Nephron (organoid): ENCODE measurements around the gene MAPK13.

ENCODE experiments used
- H3K27ac Mint-ChIP-seq, 3 experiments: 2 replicates each; pipeline ENCODE4 v1.8.0; 2020; ENCODE audit warnings: mixed read lengths in 3 of 3, mild to moderate bottlenecking in 2 of 3, moderate library complexity in 1 of 3
- H3K27me3 Mint-ChIP-seq: 2 replicates; pipeline ENCODE4 v1.8.0; 2021; ENCODE audit warnings: low read depth, mild to moderate bottlenecking, moderate library complexity, mixed read lengths
- H3K36me3 Mint-ChIP-seq: 2 replicates; pipeline ENCODE4 v1.8.0; 2020; ENCODE audit warnings: low read depth, mixed read lengths
- H3K4me1 Mint-ChIP-seq: 2 replicates; pipeline ENCODE4 v1.8.0; 2020; ENCODE audit warnings: mixed read lengths
- H3K4me3 Mint-ChIP-seq, 3 experiments: 2 replicates each; pipeline ENCODE4 v1.8.0; 2020; ENCODE audit warnings: mild to moderate bottlenecking in 3 of 3, mixed read lengths in 3 of 3, moderate library complexity in 2 of 3
- H3K9me3 Mint-ChIP-seq: 2 replicates; pipeline ENCODE4 v1.8.0; 2020; ENCODE audit warnings: mixed read lengths
- CTCF ChIP-seq, 3 experiments: fragments of 200-600 bp; sonication (generic); IDR thresholded peaks; one replicate each; pipeline ENCODE4 v1.5.0; 2021; ENCODE audit warnings: antibody characterized with exemption in 3 of 3; ENCODE audit not compliant: unreplicated experiment in 3 of 3

The MAPK13 gene

GRCh38 chr6:36177166-36177565 lies 46.9 kb downstream of the MAPK13 start:
- peaks cover 15% of the 10 kb centered on the region for H3K36me3 Mint-ChIP-seq
- no peaks in the 10 kb centered on the region for H3K4me1 Mint-ChIP-seq
- no peaks in the 10 kb centered on the region for H3K27me3 Mint-ChIP-seq
- no peak overlapping the region for H3K4me3 Mint-ChIP-seq
- H3K9me3 Mint-ChIP-seq: peaks cover 33% of the 10 kb centered on the region
- no peak for TF ChIP-seq CTCF (IDR thresholded peaks at IDR 0.05; ENCODE audit: unreplicated experiment in 3 of 3)
- H3K27ac Mint-ChIP-seq: no peak overlapping the region

GRCh38 chr6:36178544-36178943 lies 48.2 kb downstream of the MAPK13 start:
- no peak for TF ChIP-seq CTCF (IDR thresholded peaks at IDR 0.05; ENCODE audit: unreplicated experiment in 3 of 3)
- Mint-ChIP-seq H3K9me3 (peaks cover 41% of the 10 kb centered on the region), H3K36me3 (peaks cover 15% of the 10 kb centered on the region), H3K27ac (no peak overlapping the region), H3K4me3 (no peak overlapping the region), H3K27me3 (no peaks in the 10 kb centered on the region), H3K4me1 (no peaks in the 10 kb centered on the region)

GRCh38 chr6:36180126-36180525 lies 49.8 kb downstream of the MAPK13 start:
- no peaks in the 10 kb centered on the region for H3K27me3 Mint-ChIP-seq
- H3K9me3 Mint-ChIP-seq: peaks cover 43% of the 10 kb centered on the region
- no peak overlapping the region for H3K4me3 Mint-ChIP-seq
- H3K4me1 Mint-ChIP-seq: no peaks in the 10 kb centered on the region
- H3K36me3 Mint-ChIP-seq: peaks cover 15% of the 10 kb centered on the region
- TF ChIP-seq CTCF (IDR thresholded peaks at IDR 0.05; ENCODE audit: unreplicated experiment in 3 of 3): no peak
- H3K27ac Mint-ChIP-seq: no peak overlapping the region

- no peaks in the 10 kb centered on the region for H3K27me3 Mint-ChIP-seq
- H3K4me1 Mint-ChIP-seq: no peaks in the 10 kb centered on the region
- TF ChIP-seq CTCF (IDR thresholded peaks at IDR 0.05; ENCODE audit: unreplicated experiment in 3 of 3): no peak
- H3K4me3 Mint-ChIP-seq: no peak overlapping the region
- H3K9me3 Mint-ChIP-seq: peaks cover 18% of the 10 kb centered on the region
- H3K27ac Mint-ChIP-seq: no peak overlapping the region
- no peaks in the 10 kb centered on the region for H3K36me3 Mint-ChIP-seq
Measured at GRCh38 chr6:36184311-36184710, 54.0 kb downstream of the MAPK13 start.

- Mint-ChIP-seq H3K27ac (no peak overlapping the region), H3K4me1 (no peaks in the 10 kb centered on the region), H3K4me3 (no peak overlapping the region), H3K9me3 (peaks cover 11% of the 10 kb centered on the region), H3K27me3 (no peaks in the 10 kb centered on the region), H3K36me3 (no peaks in the 10 kb centered on the region)
- no peak for TF ChIP-seq CTCF (IDR thresholded peaks at IDR 0.05; ENCODE audit: unreplicated experiment in 3 of 3)
Measured at GRCh38 chr6:36186199-36186598, 55.9 kb downstream of the MAPK13 start.

- no peaks in the 10 kb centered on the region for H3K36me3 Mint-ChIP-seq
- H3K27ac Mint-ChIP-seq: no peak overlapping the region
- H3K4me3 Mint-ChIP-seq: no peak overlapping the region
- no peak for TF ChIP-seq CTCF (IDR thresholded peaks at IDR 0.05; ENCODE audit: unreplicated experiment in 3 of 3)
- peaks cover 10% of the 10 kb centered on the region for H3K9me3 Mint-ChIP-seq
- H3K4me1 Mint-ChIP-seq: no peaks in the 10 kb centered on the region
- H3K27me3 Mint-ChIP-seq: no peaks in the 10 kb centered on the region
Measured at GRCh38 chr6:36187446-36187845, 57.1 kb downstream of the MAPK13 start.
